ENCODE measurements around the gene MYO19.
"Not testable (repeated sequence)": the region's sequence is repeated elsewhere in the genome, so short reads cannot be mapped to it uniquely, and the experiment has no call there.

Gene MYO19

DNA sequence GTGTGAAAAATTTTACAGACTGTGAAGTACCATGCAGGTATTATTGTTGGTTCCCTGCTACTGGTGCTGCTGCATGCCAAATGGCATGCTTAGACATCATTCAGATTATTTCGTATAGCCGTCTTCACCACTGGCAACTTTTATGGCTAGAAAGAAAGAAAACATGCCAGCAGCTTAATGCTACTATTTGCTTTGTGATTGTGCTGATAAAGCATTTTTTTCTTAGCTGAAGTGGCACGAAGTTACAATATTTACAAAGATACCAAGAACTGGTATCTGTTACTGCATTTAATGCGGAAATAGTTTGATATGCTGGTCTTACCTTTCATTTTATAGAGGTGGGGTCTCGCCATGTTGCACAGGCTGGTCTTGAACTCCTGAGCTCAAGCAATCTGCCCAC, 40.0 kb downstream of the MYO19 start:
- H3K4me1 Mint-ChIP-seq, result peaks cover 7% of the 10 kb centered on the region
- TF ChIP-seq, protein P1, sequence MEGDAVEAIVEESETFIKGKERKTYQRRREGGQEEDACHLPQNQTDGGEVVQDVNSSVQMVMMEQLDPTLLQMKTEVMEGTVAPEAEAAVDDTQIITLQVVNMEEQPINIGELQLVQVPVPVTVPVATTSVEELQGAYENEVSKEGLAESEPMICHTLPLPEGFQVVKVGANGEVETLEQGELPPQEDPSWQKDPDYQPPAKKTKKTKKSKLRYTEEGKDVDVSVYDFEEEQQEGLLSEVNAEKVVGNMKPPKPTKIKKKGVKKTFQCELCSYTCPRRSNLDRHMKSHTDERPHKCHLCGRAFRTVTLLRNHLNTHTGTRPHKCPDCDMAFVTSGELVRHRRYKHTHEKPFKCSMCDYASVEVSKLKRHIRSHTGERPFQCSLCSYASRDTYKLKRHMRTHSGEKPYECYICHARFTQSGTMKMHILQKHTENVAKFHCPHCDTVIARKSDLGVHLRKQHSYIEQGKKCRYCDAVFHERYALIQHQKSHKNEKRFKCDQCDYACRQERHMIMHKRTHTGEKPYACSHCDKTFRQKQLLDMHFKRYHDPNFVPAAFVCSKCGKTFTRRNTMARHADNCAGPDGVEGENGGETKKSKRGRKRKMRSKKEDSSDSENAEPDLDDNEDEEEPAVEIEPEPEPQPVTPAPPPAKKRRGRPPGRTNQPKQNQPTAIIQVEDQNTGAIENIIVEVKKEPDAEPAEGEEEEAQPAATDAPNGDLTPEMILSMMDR (IDR thresholded peaks at IDR 0.05), result no peak
- H3K27me3 Mint-ChIP-seq (ENCODE audit: low read depth, poor library complexity), result no peaks in the 10 kb centered on the region
- no peak for DNase-seq
- H3K4me3 Mint-ChIP-seq, result no peak overlapping the region
- peaks cover 6% of the 10 kb centered on the region for H3K9me3 Mint-ChIP-seq
- no peak overlapping the region for H3K27ac Mint-ChIP-seq
- peaks cover 72% of the 10 kb centered on the region for H3K36me3 Mint-ChIP-seq (ENCODE audit: low read depth)

DNA sequence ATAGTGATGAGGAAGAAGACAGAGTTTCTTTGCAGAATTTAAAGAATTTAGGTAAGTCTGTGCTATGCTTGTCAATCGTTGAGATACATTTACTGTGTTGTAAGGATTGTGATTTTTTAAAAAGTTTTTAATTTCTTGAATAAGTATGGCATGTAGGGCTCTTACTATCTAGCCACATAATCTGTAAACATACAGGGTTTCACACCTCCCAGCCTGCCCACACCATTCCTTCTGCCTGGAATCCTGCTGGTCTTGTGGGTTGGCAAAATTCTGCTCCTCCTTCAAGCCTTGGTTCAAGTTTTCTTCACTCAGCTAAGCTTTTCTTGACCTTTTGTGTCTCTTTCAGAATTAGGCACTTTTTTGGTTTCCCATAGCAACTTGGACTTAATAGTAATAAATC, 40.7 kb downstream of the MYO19 start:
- Mint-ChIP-seq H3K36me3 (ENCODE audit: low read depth) (peaks cover 77% of the 10 kb centered on the region), H3K9me3 (peaks cover 12% of the 10 kb centered on the region), H3K4me3 (no peak overlapping the region), H3K4me1 (peaks cover 8% of the 10 kb centered on the region), H3K27me3 (ENCODE audit: low read depth, poor library complexity) (no peaks in the 10 kb centered on the region), H3K27ac (no peak overlapping the region)
- no peak for DNase-seq
- TF ChIP-seq, protein P1 (IDR thresholded peaks at IDR 0.05), result no peak

DNA sequence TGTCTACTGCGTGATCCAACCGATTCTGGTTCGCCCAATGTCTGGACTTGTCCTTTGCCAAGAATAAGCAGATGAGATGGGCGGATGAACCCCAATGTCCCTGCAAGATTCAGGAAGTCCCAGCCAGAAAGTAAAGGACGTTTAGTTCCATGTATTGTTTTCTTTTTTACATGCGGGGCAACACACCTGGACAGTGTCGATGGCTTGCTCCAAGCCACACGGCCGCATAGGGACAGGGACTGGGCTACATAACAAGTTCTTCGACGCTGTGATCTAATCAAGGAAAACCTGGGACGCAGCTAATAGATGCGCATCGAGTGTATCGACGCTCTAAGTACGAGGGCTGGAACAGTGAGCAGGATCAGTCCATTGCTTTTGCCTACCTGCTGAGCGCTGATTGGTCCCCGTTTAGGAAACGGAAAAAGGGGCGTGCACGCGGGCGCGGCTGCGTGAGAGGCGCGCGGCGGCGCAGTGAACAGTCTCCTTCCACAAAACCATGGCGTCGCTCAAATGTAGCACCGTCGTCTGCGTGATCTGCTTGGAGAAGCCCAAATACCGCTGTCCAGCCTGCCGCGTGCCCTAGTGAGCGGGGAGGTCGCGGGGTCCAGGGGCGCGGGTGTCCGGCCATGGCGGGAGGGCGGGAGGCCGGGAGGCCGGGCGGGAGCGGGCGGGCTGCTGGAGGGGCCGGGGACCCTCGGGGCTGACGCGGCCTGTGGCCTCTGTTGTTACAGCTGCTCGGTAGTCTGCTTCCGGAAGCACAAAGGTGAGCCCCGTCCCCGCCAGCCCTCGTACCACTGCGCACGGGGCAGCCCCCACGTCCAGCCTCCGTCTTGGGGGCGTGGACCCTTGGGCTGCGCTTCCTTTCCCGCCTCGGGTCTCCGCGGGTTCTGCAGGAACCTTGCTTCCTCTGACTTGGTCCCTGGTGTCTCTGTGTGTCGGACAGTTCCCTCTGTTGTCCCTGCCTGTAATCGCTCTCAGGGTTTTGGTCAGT, 48.2 kb downstream of the MYO19 start, which contains the start of gene ZNHIT3:
TSS of gene ZNHIT3 (plus strand) at position 478 of the 991 bp plus-strand sequence. CDS start at position 497, 19 bp downstream.
- peaks cover 30% of the 10 kb centered on the region for H3K36me3 Mint-ChIP-seq (ENCODE audit: low read depth)
- DNase-seq, result peak; percentile 88
- H3K4me3 Mint-ChIP-seq, result peak within 1 kb of the TSS; percentile 95
- peaks cover 17% of the 10 kb centered on the region for H3K9me3 Mint-ChIP-seq
- TF ChIP-seq, protein P1 (IDR thresholded peaks at IDR 0.05), result no peak
- H3K4me1 Mint-ChIP-seq, result peaks cover 37% of the 10 kb centered on the region
- peak within 1 kb of the TSS; percentile 99 for H3K27ac Mint-ChIP-seq
- H3K27me3 Mint-ChIP-seq (ENCODE audit: low read depth, poor library complexity), result peaks cover 26% of the 10 kb centered on the region

DNA sequence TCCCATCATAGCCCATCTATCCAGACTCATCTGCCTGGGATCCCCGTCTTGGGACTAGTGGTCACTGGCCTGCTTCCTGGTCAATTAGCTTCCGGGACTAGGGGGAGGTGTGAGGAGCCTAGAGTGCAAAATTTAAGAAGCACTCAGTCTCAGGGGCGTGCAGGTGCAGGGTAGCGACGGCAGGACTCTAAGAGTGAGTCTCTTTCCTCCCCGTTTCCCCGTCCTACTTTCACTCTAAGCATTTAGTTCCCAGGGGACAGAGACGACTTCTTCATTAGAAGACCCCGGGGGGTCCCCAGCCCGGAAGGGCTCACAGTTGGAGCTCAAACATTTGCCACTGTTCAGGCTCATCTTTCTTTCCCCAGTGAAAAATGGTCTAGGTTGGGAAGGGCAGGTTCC, 48.9 kb downstream of the MYO19 start:
- Mint-ChIP-seq H3K4me1 (peaks cover 37% of the 10 kb centered on the region), H3K9me3 (peaks cover 17% of the 10 kb centered on the region), H3K27me3 (ENCODE audit: low read depth, poor library complexity) (peaks cover 32% of the 10 kb centered on the region), H3K36me3 (ENCODE audit: low read depth) (peaks cover 23% of the 10 kb centered on the region), H3K27ac (no peak overlapping the region), H3K4me3 (peak overlapping the region; percentile 95)
- DNase-seq, result no peak
- TF ChIP-seq, protein P1 (IDR thresholded peaks at IDR 0.05), result no peak

DNA sequence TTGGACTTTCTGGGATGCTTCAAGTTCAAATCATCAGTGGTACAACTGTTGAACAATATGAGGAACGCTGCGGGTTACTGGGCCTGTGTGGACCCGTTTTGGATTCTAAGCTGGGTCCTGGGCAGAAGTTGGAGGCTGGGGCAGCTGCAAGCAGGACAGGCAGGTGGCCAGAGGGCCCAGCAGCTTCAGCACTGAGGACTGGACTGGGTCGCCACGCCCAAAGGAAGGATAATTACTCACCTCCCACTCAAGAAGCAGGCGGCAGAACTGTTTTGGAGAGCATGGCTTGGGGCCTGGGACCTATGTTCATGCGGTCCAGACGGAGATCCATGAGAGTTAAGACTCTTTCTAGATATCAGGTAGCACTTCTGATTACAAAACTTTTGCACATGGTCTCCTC, 49.6 kb downstream of the MYO19 start:
- peaks cover 40% of the 10 kb centered on the region for H3K27me3 Mint-ChIP-seq (ENCODE audit: low read depth, poor library complexity)
- no peak overlapping the region for H3K27ac Mint-ChIP-seq
- TF ChIP-seq, protein P1 (IDR thresholded peaks at IDR 0.05), result no peak
- peaks cover 37% of the 10 kb centered on the region for H3K4me1 Mint-ChIP-seq
- H3K9me3 Mint-ChIP-seq, result peaks cover 13% of the 10 kb centered on the region
- peaks cover 16% of the 10 kb centered on the region for H3K36me3 Mint-ChIP-seq (ENCODE audit: low read depth)
- H3K4me3 Mint-ChIP-seq, result peak overlapping the region; percentile 95
- no peak for DNase-seq

DNA sequence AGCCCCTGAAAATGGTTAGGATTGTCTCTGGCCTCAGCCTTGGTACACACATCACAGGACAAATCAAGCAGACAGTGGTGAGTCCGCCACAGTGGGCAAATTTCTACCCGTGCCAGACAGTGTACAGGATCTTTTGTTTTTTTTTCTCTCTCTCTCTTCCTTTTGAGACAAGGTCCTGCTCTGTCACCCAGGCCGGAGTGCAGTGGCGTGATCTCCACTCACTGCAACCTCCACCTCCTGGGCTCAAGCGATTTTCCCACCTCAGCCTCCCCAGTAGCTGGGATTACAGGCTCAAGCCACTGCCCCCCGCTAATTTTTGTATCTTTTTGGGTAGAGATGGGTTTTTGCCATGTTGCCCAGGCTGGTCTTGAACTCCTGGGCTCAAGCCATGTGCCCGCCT, 50.6 kb downstream of the MYO19 start:
- not testable (repeated sequence) for H3K27ac Mint-ChIP-seq; DNase-seq; H3K4me3 Mint-ChIP-seq; H3K36me3 Mint-ChIP-seq (ENCODE audit: low read depth); H3K9me3 Mint-ChIP-seq
- peaks cover 36% of the 10 kb centered on the region for H3K4me1 Mint-ChIP-seq
- peaks cover 50% of the 10 kb centered on the region for H3K27me3 Mint-ChIP-seq (ENCODE audit: low read depth, poor library complexity)

Data from nephron progenitor cell (in vitro differentiated cells).